Calu3 (cell line): ENCODE results near the gene KCTD2. TPM values are rescaled to one million over a fixed set of nuclear protein-coding genes. Genes with fewer than 3 reads are reported as not detected.
"Not testable (repeated sequence)": the region's sequence is repeated elsewhere in the genome, so short reads cannot be mapped to it uniquely, and the experiment has no call there.

Experiments used
- BruUV-seq: library from RNA; stranded (reverse); fragments of 400-500 nt; replicated peaks from 2 replicates; lab custom pipeline; 2021; lab: Mats Ljungman, UMichigan
- CTCF ChIA-PET: fragments of 300-600 bp; sonication (Branson Sonifier 250); formaldehyde crosslinking; loops from one replicate; lab custom pipeline; 2022; ENCODE audit warnings: antibody characterized with exemption; lab: Charles Lee
- DNase-seq: peaks from one replicate; pipeline ENCODE4 v3.0.0; 2022
- H3K27ac Mint-ChIP-seq: one replicate; pipeline ENCODE4 v1.8.0; 2022; ENCODE audit warnings: mixed read lengths; ENCODE audit not compliant: unreplicated experiment
- H3K27me3 Mint-ChIP-seq: one replicate; pipeline ENCODE4 v1.8.0; 2022; ENCODE audit warnings: mixed read lengths; ENCODE audit not compliant: unreplicated experiment
- H3K36me3 Mint-ChIP-seq: one replicate; pipeline ENCODE4 v1.8.0; 2022; ENCODE audit warnings: mild to moderate bottlenecking, moderate library complexity, mixed read lengths; ENCODE audit not compliant: insufficient read depth, unreplicated experiment
- H3K4me1 Mint-ChIP-seq: one replicate; pipeline ENCODE4 v1.8.0; 2022; ENCODE audit warnings: mild to moderate bottlenecking, low read depth, mixed read lengths; ENCODE audit not compliant: unreplicated experiment
- H3K4me3 Mint-ChIP-seq: one replicate; pipeline ENCODE4 v1.8.0; 2022; ENCODE audit warnings: mild to moderate bottlenecking, low read depth, moderate library complexity, mixed read lengths; ENCODE audit not compliant: unreplicated experiment
- H3K9me3 Mint-ChIP-seq: one replicate; pipeline ENCODE4 v1.8.0; 2022; ENCODE audit warnings: low read depth, mixed read lengths; ENCODE audit not compliant: unreplicated experiment
- intact Hi-C: fragments of 100-400 bp; cut with micrococcal nuclease; formaldehyde crosslinking; loops from one replicate; pipeline ENCODE4 v1.10.0; 2022; ENCODE audit not compliant: unreplicated experiment
- total RNA-seq: library from RNA; stranded (reverse); gene quantifications from 2 replicates; pipeline ENCODE4 v1.2.3, GENCODE V29; 2022
- TF ChIP-seq, protein P1 (sequence below): fragments of 200-600 bp; IDR thresholded peaks from one replicate; pipeline ENCODE4 v1.8.0; 2022; ENCODE audit warnings: antibody characterized with exemption; ENCODE audit not compliant: unreplicated experiment

The KCTD2 gene
- total RNA-seq, 1 experiment from 2014 or later: 24.4 TPM

DNA sequence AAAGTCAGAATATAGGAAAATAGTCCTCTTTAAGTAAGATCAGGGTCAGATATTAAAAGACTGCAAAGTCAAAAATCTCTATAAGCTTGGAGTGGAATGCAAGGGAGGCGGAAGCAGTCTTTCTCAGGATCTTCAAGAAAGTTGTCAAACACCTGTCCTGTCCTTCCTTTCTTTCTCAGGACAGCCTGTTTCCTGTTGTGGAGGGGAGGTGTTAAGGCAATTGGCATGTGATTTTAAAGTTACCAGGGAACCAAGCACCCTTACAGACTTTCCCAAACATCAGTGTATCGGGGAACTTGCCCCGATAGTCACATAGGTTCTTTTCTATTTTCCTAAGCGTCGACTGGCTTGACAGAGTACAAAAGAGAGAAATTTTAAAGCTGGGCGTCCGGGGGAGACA is 2.3 kb upstream of the KCTD2 start:
- TF ChIP-seq, protein P1, sequence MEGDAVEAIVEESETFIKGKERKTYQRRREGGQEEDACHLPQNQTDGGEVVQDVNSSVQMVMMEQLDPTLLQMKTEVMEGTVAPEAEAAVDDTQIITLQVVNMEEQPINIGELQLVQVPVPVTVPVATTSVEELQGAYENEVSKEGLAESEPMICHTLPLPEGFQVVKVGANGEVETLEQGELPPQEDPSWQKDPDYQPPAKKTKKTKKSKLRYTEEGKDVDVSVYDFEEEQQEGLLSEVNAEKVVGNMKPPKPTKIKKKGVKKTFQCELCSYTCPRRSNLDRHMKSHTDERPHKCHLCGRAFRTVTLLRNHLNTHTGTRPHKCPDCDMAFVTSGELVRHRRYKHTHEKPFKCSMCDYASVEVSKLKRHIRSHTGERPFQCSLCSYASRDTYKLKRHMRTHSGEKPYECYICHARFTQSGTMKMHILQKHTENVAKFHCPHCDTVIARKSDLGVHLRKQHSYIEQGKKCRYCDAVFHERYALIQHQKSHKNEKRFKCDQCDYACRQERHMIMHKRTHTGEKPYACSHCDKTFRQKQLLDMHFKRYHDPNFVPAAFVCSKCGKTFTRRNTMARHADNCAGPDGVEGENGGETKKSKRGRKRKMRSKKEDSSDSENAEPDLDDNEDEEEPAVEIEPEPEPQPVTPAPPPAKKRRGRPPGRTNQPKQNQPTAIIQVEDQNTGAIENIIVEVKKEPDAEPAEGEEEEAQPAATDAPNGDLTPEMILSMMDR: no peak
- Mint-ChIP-seq H3K27me3 (no peaks in the 10 kb centered on the region), H3K27ac (no peak overlapping the region), H3K4me3 (no peak overlapping the region), H3K9me3 (no peaks in the 10 kb centered on the region), H3K36me3 (peaks cover 61% of the 10 kb centered on the region), H3K4me1 (peaks cover 24% of the 10 kb centered on the region)
- no peak for DNase-seq
- CTCF ChIA-PET: interaction anchor here (0.9 kb wide), 1 partner anchor 12 kb away, joined by 3 read pairs; no protein-coding TSS in a partner anchor
- intact Hi-C loops: no loop called here
- no TSS peak for BruUV-seq

DNA sequence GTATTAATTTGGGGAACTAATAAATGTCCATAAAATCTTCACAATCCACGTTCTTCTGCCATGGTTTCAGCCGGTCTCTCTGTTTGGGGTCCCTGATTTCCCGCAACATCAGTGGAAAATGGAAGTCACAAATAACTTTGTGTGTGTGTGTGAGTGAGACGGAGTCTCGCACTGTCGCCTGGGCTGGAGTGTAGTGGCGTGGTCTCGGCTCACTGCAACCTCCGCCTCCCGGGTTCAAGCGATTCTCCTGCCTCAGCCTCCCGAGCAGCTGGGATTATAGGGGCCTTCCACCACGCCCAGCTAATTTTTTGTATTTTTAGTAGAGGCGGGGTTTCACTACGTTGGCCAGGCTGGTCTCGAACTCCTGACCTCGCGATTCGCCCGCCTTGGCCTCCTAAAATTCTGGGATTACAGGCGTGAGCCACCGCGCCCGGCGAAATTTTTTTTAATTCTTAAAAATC is 1.0 kb upstream of the KCTD2 start:
- H3K36me3 Mint-ChIP-seq: peaks cover 58% of the 10 kb centered on the region
- CTCF ChIA-PET: interaction anchor here (0.8 to 1.3 kb wide), 2 partner anchors 11 to 84 kb away, joined by 3 to 5 read pairs; no protein-coding TSS in a partner anchor
- H3K4me3 Mint-ChIP-seq: peak overlapping the region; percentile 99

DNA sequence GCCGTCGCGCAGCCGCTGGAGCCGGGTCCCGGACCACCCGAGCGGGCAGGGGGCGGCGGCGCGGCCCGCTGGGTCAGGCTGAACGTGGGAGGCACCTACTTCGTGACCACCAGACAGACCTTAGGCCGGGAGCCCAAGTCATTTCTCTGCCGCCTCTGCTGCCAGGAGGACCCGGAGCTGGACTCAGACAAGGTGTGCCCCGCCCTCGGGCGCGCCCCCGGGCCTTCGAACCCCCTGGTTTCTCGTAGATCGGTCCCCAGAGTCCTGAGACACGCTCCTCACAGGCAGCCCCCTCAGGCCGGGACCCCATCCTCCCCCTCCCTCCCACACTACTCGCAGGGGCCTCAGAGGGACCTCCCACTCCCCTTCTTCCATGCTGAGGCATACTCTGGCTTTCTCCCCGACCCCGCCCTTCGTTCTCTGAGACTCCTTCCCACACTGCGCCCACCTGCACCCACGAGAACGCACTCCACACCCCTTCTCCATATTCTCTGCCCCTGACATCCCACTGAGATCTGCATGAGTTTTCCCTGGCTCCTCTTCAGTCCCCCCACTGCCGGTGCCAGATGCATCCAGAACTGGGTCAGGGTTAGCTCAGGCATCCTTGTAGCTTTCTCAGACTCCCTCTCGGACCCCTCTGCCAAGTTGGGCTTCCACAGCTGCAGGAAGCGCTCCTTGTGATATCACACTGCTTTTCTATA is 523 bp downstream of the KCTD2 start:
- TF ChIP-seq, protein P1: no peak
- peak overlapping the region; percentile 61 for H3K27ac Mint-ChIP-seq

More for the DNA sequence above, 1.0 kb upstream of the KCTD2 start:
- Mint-ChIP-seq H3K4me1 (peaks cover 24% of the 10 kb centered on the region), H3K27ac (peak overlapping the region; percentile 83)
- intact Hi-C loops, H3K27me3 Mint-ChIP-seq, DNase-seq, H3K9me3 Mint-ChIP-seq: not testable (repeated sequence)
- BruUV-seq: TSS peak; percentile 69

DNA sequence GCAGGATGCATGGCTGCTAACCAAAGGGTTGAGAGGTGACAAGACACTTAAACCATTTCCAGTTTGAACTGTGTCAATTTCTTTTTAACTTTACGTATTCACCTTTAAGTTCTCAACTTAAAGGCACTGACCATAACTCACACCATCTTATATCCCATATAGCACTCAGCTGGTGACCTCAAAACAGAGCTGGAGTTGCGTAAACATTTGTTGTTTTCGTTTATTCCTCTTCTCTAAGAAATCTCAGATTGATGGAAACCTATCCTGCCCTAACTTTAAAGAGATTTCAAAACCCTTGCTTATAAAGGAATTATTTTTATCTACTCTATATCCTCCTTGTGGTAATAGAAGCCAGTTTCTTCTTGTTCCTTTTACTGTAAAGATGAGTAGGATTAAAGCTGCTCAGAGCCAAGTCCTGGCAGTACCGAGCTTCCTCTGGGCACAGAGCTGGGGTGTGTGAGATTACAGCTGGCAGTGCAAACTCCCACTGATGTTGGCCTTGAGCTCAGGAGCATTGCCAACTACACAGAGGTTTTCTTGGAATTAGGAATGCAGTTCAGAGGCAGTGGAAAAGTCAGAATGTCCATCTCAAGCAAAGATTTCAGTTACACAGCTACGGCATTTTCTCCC is 1.3 kb downstream of the KCTD2 start:
- no peaks in the 10 kb centered on the region for H3K9me3 Mint-ChIP-seq
- H3K27ac Mint-ChIP-seq: peak overlapping the region; percentile 61
- CTCF ChIA-PET: interaction anchor here (0.6 to 1.3 kb wide), 2 partner anchors 13 to 32 kb away, joined by 3 to 7 read pairs; no protein-coding TSS in a partner anchor
- BruUV-seq: TSS peak; percentile 48
- TF ChIP-seq, protein P1: no peak
- peaks cover 24% of the 10 kb centered on the region for H3K4me1 Mint-ChIP-seq
- intact Hi-C loops: no loop called here
- H3K27me3 Mint-ChIP-seq: no peaks in the 10 kb centered on the region
- peaks cover 65% of the 10 kb centered on the region for H3K36me3 Mint-ChIP-seq
- H3K4me3 Mint-ChIP-seq: peak overlapping the region; percentile 99
- DNase-seq: no peak

More for the DNA sequence above, 523 bp downstream of the KCTD2 start:
- Mint-ChIP-seq H3K4me3 (peak overlapping the region; percentile 99), H3K36me3 (peaks cover 59% of the 10 kb centered on the region), H3K9me3 (no peaks in the 10 kb centered on the region), H3K27me3 (no peaks in the 10 kb centered on the region), H3K4me1 (peaks cover 24% of the 10 kb centered on the region)
- intact Hi-C loops: no loop called here
- CTCF ChIA-PET: interaction anchor here (1.3 kb wide), 1 partner anchor 86 kb away, joined by 5 read pairs; no protein-coding TSS in a partner anchor
- DNase-seq: peak; percentile 24
- BruUV-seq: no TSS peak
